Ishikawa (cell line): ENCODE results near the gene CALCB.

Experiments used
- CEBPB ChIP-seq: IDR thresholded peaks from 2 replicates; pipeline ENCODE4 v1.6.1; 2012
- CREB1 ChIP-seq: IDR thresholded peaks from 2 replicates; pipeline ENCODE4 v1.6.1; 2012; ENCODE audit warnings: low read depth
- EGR1 ChIP-seq: IDR thresholded peaks from 2 replicates; pipeline ENCODE4 v1.6.1; 2012
- EP300 ChIP-seq: IDR thresholded peaks from 2 replicates; pipeline ENCODE4 v1.6.1; 2012; ENCODE audit warnings: borderline replicate concordance
- FOXM1 ChIP-seq: IDR thresholded peaks from 2 replicates; pipeline ENCODE4 v1.6.1; 2012; ENCODE audit warnings: low read depth, borderline replicate concordance
- MAX ChIP-seq: IDR thresholded peaks from 2 replicates; pipeline ENCODE4 v1.6.1; 2012
- NFIC ChIP-seq: IDR thresholded peaks from 2 replicates; pipeline ENCODE4 v1.6.1; 2012
- RAD21 ChIP-seq: IDR thresholded peaks from 2 replicates; pipeline ENCODE4 v1.6.1; 2012; ENCODE audit warnings: low read depth
- REST ChIP-seq: IDR thresholded peaks from 2 replicates; pipeline ENCODE4 v1.6.1; 2012; ENCODE audit warnings: low read depth, mild to moderate bottlenecking
- TAF1 ChIP-seq: IDR thresholded peaks from 2 replicates; pipeline ENCODE4 v1.6.1; 2012; ENCODE audit warnings: low read depth, mild to moderate bottlenecking
- TCF12 ChIP-seq: IDR thresholded peaks from 2 replicates; pipeline ENCODE4 v1.6.1; 2012; ENCODE audit warnings: low read depth
- TEAD4 ChIP-seq: IDR thresholded peaks from 2 replicates; pipeline ENCODE4 v1.6.1; 2012
- USF1 ChIP-seq: IDR thresholded peaks from 2 replicates; pipeline ENCODE4 v1.6.1; 2012
- YY1 ChIP-seq: IDR thresholded peaks from 2 replicates; pipeline ENCODE4 v1.6.1; 2012; ENCODE audit warnings: low read depth
- ZBTB7A ChIP-seq: IDR thresholded peaks from 2 replicates; pipeline ENCODE4 v1.6.1; 2012; ENCODE audit warnings: low read depth

The CALCB gene

GRCh38 chr11:15073361-15074205 lies at the start of gene CALCB:
CALCB (plus strand) TSS chr11:15073593; CDS start chr11:15074719, 1,126 bp downstream.
- TF ChIP-seq TAF1 (no peak), RAD21 (no peak), TCF12 (no peak), TEAD4 (no peak), NFIC (no peak), EGR1 (0 out of 2 replicates have a peak, but pooled peaks have one; percentile 27), REST (no peak), MAX (peak; percentile 43; the same call in 1 of the 2 replicates), ZBTB7A (0 out of 2 replicates have a peak, but pooled peaks have one; percentile 36), FOXM1 (no peak), EP300 (no peak), USF1 (no peak), CEBPB (peak; percentile 94), YY1 (no peak), CREB1 (0 out of 2 replicates have a peak, but pooled peaks have one; percentile 10)

- TF ChIP-seq TAF1 (no peak), TCF12 (no peak), CREB1 (no peak), USF1 (no peak), EP300 (no peak), REST (no peak), TEAD4 (no peak), ZBTB7A (no peak), NFIC (no peak), YY1 (no peak), MAX (no peak), EGR1 (no peak), RAD21 (no peak), FOXM1 (no peak), CEBPB (no peak)
Observed at GRCh38 chr11:15027011-15027410, 46.4 kb upstream of the CALCB start.

- no peak for TF ChIP-seq TCF12
- TF ChIP-seq ZBTB7A: no peak
Observed at GRCh38 chr11:15027956-15028355, 45.4 kb upstream of the CALCB start.

- TF ChIP-seq CREB1 (no peak), FOXM1 (no peak), EP300 (no peak), NFIC (no peak), CEBPB (no peak), EGR1 (no peak), TEAD4 (no peak), TCF12 (no peak), REST (no peak), TAF1 (no peak), YY1 (no peak), USF1 (no peak), MAX (no peak), RAD21 (no peak), ZBTB7A (no peak)
Observed at GRCh38 chr11:15028379-15028778, 45.0 kb upstream of the CALCB start.
